HepG2 (cell line): ENCODE measurements around the gene NSMCE1. TPM values are rescaled to one million over a fixed set of nuclear protein-coding genes. Genes with fewer than 3 reads are reported as not detected.

Source experiments
- ETV5 ChIP-seq: IDR thresholded peaks from 2 replicates; pipeline ENCODE4 v1.6.1; 2018; ENCODE audit warnings: missing biosample characterization, missing genetic modification reagents, inconsistent platforms, borderline replicate concordance
- FOXA3 ChIP-seq: IDR thresholded peaks from 2 replicates; pipeline ENCODE4 v1.6.1; 2016; ENCODE audit warnings: missing genetic modification reagents, missing compliant biosample characterization
- GZF1 ChIP-seq: sonication (generic); formaldehyde crosslinking; IDR thresholded peaks from 2 replicates; pipeline ENCODE4 v1.5.1; 2020; ENCODE audit warnings: mild to moderate bottlenecking, missing genetic modification reagents
- IRF9 ChIP-seq: sonication (generic); formaldehyde crosslinking; IDR thresholded peaks from 2 replicates; pipeline ENCODE4 v1.8.0; 2022; ENCODE audit warnings: missing genetic modification reagents, mild to moderate bottlenecking, borderline replicate concordance
- KLF15 ChIP-seq: sonication (generic); formaldehyde crosslinking; IDR thresholded peaks from 2 replicates; pipeline ENCODE4 v1.8.1; 2023; ENCODE audit warnings: borderline replicate concordance, mild to moderate bottlenecking, inconsistent platforms, missing genetic modification reagents, mixed read lengths
- NR2C2 ChIP-seq: sonication (generic); formaldehyde crosslinking; IDR thresholded peaks from 2 replicates; pipeline ENCODE4 v1.4.0; 2020; ENCODE audit warnings: missing genetic modification reagents, mild to moderate bottlenecking, moderate library complexity, borderline replicate concordance
- NR3C1 ChIP-seq: sonication (generic); formaldehyde crosslinking; IDR thresholded peaks from 2 replicates; pipeline ENCODE4 v1.4.0; 2020; ENCODE audit warnings: missing genetic modification reagents
- RAD51 ChIP-seq: fragments of 450-650 bp; IDR thresholded peaks from 2 replicates; pipeline ENCODE4 v1.6.1; 2016; ENCODE audit warnings: borderline replicate concordance
- RELA ChIP-seq: sonication (generic); formaldehyde crosslinking; IDR thresholded peaks from 2 replicates; pipeline ENCODE4 v1.4.0; 2020; ENCODE audit warnings: missing genetic modification reagents
- SP140L ChIP-seq: sonication (generic); formaldehyde crosslinking; IDR thresholded peaks from 2 replicates; pipeline ENCODE4 v1.4.0; 2020; ENCODE audit warnings: missing genetic modification reagents, borderline replicate concordance
- SRSF4 ChIP-seq: fragments of 200-400 bp; formaldehyde crosslinking; IDR thresholded peaks from one replicate; pipeline ENCODE4 v1.6.1; 2018; ENCODE audit warnings: mild to moderate bottlenecking, low read depth, low read length, moderate library complexity; ENCODE audit not compliant: poor library complexity, severe bottlenecking
- ZNF138 ChIP-seq: sonication (generic); formaldehyde crosslinking; IDR thresholded peaks from 2 replicates; pipeline ENCODE4 v1.5.0; 2020; ENCODE audit warnings: mild to moderate bottlenecking, low read depth, missing genetic modification reagents
- ZNF367 ChIP-seq: sonication (generic); formaldehyde crosslinking; IDR thresholded peaks from 2 replicates; pipeline ENCODE4 v1.4.0; 2020; ENCODE audit warnings: missing genetic modification reagents, borderline replicate concordance
- ZNF713 ChIP-seq: sonication (generic); formaldehyde crosslinking; IDR thresholded peaks from 2 replicates; pipeline ENCODE4 v1.4.0; 2020; ENCODE audit warnings: mild to moderate bottlenecking, missing genetic modification reagents
- ZNF724P ChIP-seq: sonication (generic); formaldehyde crosslinking; IDR thresholded peaks from 2 replicates; pipeline ENCODE4 v1.8.0; 2022; ENCODE audit warnings: missing genetic modification reagents, borderline replicate concordance
- ZSCAN5A ChIP-seq: sonication (generic); formaldehyde crosslinking; IDR thresholded peaks from 2 replicates; pipeline ENCODE4 v1.8.0; 2022; ENCODE audit warnings: mild to moderate bottlenecking, missing genetic modification reagents, borderline replicate concordance
- polyA plus RNA-seq, 8 experiments: library from polyadenylated mRNA; depleted of rRNA in 3 of 8; stranded (reverse) in 7 of 8; unstranded in 1 of 8; fragments of >200 nt; fragmentation: Illumina TruSeq in 4 of 8; extraction: Trizol in 4 of 8; gene quantifications; 2 replicates each; pipeline versions ENCODE4 v1.2.1 to v1.2.3, GENCODE V29; 2011 to 2016; ENCODE audit warnings: low read depth in 4 of 8, missing spikeins in 1 of 8, mixed read lengths in 1 of 8; ENCODE audit not compliant: insufficient read depth in 1 of 8
- total RNA-seq, 5 experiments: library from RNA; depleted of rRNA; stranded (reverse); fragments of >200 nt; fragmentation: Illumina TruSeq; extraction: Trizol; gene quantifications; 2 replicates each; pipeline ENCODE4 v1.2.3, GENCODE V29; 2016; ENCODE audit warnings: low read depth in 1 of 5
- TF ChIP-seq, protein P1 (sequence below): sonication (generic); formaldehyde crosslinking; IDR thresholded peaks from 2 replicates; pipeline ENCODE4 v1.4.0; 2020; ENCODE audit warnings: missing genetic modification reagents
- TF ChIP-seq, protein P2 (sequence below): sonication (generic); formaldehyde crosslinking; IDR thresholded peaks from 2 replicates; pipeline ENCODE4 v1.5.0; 2020; ENCODE audit warnings: missing genetic modification reagents, mild to moderate bottlenecking, borderline replicate concordance
- TF ChIP-seq, protein P3 (sequence below): sonication (generic); formaldehyde crosslinking; IDR thresholded peaks from 2 replicates; pipeline ENCODE4 v1.9.0; 2021; ENCODE audit warnings: missing genetic modification reagents, borderline replicate concordance

NSMCE1 gene
- total and polyA plus RNA-seq, 2 of the 13 experiments (the other 11 are each of a cell fraction or from before 2014, with no cell fraction given) = 42.7 to 52.9 TPM

GRCh38 chr16:27313422-27314160, 45.0 kb upstream of the NSMCE1 start, which contains the start of gene IL4R (continued):
- TF ChIP-seq, protein P1, sequence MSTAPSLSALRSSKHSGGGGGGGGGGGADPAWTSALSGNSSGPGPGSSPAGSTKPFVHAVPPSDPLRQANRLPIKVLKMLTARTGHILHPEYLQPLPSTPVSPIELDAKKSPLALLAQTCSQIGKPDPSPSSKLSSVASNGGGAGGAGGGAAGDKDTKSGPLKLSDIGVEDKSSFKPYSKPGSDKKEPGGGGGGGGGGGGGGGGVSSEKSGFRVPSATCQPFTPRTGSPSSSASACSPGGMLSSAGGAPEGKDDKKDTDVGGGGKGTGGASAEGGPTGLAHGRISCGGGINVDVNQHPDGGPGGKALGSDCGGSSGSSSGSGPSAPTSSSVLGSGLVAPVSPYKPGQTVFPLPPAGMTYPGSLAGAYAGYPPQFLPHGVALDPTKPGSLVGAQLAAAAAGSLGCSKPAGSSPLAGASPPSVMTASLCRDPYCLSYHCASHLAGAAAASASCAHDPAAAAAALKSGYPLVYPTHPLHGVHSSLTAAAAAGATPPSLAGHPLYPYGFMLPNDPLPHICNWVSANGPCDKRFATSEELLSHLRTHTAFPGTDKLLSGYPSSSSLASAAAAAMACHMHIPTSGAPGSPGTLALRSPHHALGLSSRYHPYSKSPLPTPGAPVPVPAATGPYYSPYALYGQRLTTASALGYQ (CRISPR knock-in tag) = no peak
- no peak for TF ChIP-seq SRSF4
- no peak for TF ChIP-seq NR3C1
- TF ChIP-seq ZNF724P (CRISPR knock-in tag) = peak; percentile 71; the same call in 1 of the 2 replicates
- TF ChIP-seq ZSCAN5A = peak; percentile 65; the same call in 1 of the 2 replicates
- TF ChIP-seq KLF15 (CRISPR knock-in tag) = no peak
- 0 out of 2 replicates have a peak, but pooled peaks have one; percentile 57 for TF ChIP-seq SP140L (CRISPR knock-in tag)
- peak; percentile 49; the same call in 1 of the 2 replicates for TF ChIP-seq NR2C2 (CRISPR knock-in tag)
- peak; percentile 79 for TF ChIP-seq IRF9 (CRISPR knock-in tag)
- TF ChIP-seq RAD51 = no peak
- TF ChIP-seq ZNF138 (CRISPR knock-in tag) = no peak
- TF ChIP-seq, protein P2, sequence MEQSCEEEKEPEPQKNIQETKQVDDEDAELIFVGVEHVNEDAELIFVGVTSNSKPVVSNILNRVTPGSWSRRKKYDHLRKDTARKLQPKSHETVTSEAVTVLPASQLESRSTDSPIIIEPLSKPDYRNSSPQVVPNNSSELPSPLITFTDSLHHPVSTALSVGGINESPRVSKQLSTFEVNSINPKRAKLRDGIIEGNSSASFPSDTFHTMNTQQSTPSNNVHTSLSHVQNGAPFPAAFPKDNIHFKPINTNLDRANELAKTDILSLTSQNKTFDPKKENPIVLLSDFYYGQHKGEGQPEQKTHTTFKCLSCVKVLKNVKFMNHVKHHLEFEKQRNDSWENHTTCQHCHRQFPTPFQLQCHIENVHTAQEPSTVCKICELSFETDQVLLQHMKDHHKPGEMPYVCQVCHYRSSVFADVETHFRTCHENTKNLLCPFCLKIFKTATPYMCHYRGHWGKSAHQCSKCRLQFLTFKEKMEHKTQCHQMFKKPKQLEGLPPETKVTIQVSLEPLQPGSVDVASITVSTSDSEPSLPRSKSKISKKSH (CRISPR knock-in tag) = no peak
- TF ChIP-seq GZF1 = 0 out of 2 replicates have a peak, but pooled peaks have one; percentile 61
- TF ChIP-seq ZNF713 (CRISPR knock-in tag) = no peak
- TF ChIP-seq ZNF367 (CRISPR knock-in tag) = no peak
- TF ChIP-seq, protein P3, sequence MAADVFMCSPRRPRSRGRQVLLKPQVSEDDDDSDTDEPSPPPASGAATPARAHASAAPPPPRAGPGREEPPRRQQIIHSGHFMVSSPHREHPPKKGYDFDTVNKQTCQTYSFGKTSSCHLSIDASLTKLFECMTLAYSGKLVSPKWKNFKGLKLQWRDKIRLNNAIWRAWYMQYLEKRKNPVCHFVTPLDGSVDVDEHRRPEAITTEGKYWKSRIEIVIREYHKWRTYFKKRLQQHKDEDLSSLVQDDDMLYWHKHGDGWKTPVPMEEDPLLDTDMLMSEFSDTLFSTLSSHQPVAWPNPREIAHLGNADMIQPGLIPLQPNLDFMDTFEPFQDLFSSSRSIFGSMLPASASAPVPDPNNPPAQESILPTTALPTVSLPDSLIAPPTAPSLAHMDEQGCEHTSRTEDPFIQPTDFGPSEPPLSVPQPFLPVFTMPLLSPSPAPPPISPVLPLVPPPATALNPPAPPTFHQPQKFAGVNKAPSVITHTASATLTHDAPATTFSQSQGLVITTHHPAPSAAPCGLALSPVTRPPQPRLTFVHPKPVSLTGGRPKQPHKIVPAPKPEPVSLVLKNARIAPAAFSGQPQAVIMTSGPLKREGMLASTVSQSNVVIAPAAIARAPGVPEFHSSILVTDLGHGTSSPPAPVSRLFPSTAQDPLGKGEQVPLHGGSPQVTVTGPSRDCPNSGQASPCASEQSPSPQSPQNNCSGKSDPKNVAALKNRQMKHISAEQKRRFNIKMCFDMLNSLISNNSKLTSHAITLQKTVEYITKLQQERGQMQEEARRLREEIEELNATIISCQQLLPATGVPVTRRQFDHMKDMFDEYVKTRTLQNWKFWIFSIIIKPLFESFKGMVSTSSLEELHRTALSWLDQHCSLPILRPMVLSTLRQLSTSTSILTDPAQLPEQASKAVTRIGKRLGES (CRISPR knock-in tag) = no peak
- TF ChIP-seq ETV5 (CRISPR knock-in tag) = peak; percentile 69; the same call in 1 of the 2 replicates
- TF ChIP-seq RELA = no peak
- TF ChIP-seq FOXA3 = peak; percentile 57
